ENCODE results near the gene SGO2. TPM values are rescaled to one million over a fixed set of nuclear protein-coding genes. Genes with fewer than 3 reads are reported as not detected.

SGO2 gene
- total RNA-seq, 1 experiment from 2014 or later: 25.4 TPM

DNA sequence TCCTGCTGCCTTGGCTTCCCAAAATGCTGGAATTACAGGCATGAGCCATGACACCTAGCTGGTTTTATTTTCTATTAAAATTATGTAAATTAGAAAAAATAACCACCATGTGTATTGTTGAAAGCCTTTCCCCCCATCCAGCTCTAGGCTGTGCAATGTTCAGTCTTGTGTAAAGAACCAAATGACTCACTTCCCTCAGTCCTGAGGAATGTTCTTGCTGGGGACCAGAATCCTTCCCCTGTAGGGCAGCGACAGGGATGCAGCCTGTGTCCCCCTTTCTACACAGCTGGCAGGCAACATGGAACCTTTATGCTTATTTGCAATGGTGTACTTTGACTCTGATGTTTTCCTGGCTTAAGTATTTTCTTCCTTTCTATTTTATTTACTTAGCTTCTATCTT is 89.2 kb downstream of the SGO2 start:
- Histone ChIP-seq H2AFZ (ENCODE audit: low read depth, low read length, poor library complexity, severe bottlenecking) (no peak overlapping the region), H4K20me1 (ENCODE audit: insufficient read depth) (no peaks in the 10 kb centered on the region), H3K27me3 (ENCODE audit: insufficient read depth, low read length) (no peaks in the 10 kb centered on the region), H3K9me3 (ENCODE audit: control insufficient read depth in 1 of 2, insufficient read depth in 1 of 2, low read depth in 1 of 2, low read length in 2 of 2) (no peaks in the 10 kb centered on the region), H3K36me3 (ENCODE audit: control insufficient read depth in 1 of 2, insufficient read depth in 2 of 2, low read length in 2 of 2) (no peaks in the 10 kb centered on the region), H3K27ac (ENCODE audit: low read depth, low read length) (no peak overlapping the region), H3K4me3 (replicated peaks in 1 of 2; ENCODE audit: low read depth in 1 of 2, low read length in 2 of 2) (no peak overlapping the region), H3K9ac (ENCODE audit: low read length) (no peak overlapping the region), H3K79me2 (ENCODE audit: insufficient read depth, low read length) (no peaks in the 10 kb centered on the region), H3K4me1 (ENCODE audit: control insufficient read depth in 1 of 2, insufficient read depth in 2 of 2, low read length in 2 of 2) (peaks cover 0 to 7% of the 10 kb centered on the region in 2 experiments; a peak in 2 of 4 replicates), H3K9me2 (ENCODE audit: insufficient read depth) (no peaks in the 10 kb centered on the region), H3K4me2 (ENCODE audit: low read length) (peak overlapping the region; percentile 13; the same call in 1 of the 2 replicates)
- CTCF ChIA-PET: interaction anchor here (1.4 kb wide), 1 partner anchor 13 kb away, joined by 3 read pairs; no protein-coding TSS in a partner anchor
- BruUV-seq (replicated peaks): no TSS peak
- RAD21 ChIA-PET (ENCODE audit: low non-redundant PET in 1 of 2, low total read pairs in 2 of 2, uncharacterized antibody in 2 of 2, unreplicated experiment in 2 of 2): no interaction called here
- no peak for TF ChIP-seq ATF3 (IDR thresholded peaks at IDR 0.05)
- TF ChIP-seq ZFX (IDR thresholded peaks at IDR 0.05): no peak
- no peak for TF ChIP-seq POLR2AphosphoS5 (IDR thresholded peaks at IDR 0.05; ENCODE audit: low read depth, low read length)
- no peak for TF ChIP-seq SRF (IDR thresholded peaks at IDR 0.05; ENCODE audit: low read depth)
- intact Hi-C loops (cut with micrococcal nuclease): no loop called here
- DNase-seq (ENCODE audit: low read depth, low spot score): no peak
- POLR2A ChIA-PET: no interaction called here
- ATAC-seq: peak; percentile 90

DNA sequence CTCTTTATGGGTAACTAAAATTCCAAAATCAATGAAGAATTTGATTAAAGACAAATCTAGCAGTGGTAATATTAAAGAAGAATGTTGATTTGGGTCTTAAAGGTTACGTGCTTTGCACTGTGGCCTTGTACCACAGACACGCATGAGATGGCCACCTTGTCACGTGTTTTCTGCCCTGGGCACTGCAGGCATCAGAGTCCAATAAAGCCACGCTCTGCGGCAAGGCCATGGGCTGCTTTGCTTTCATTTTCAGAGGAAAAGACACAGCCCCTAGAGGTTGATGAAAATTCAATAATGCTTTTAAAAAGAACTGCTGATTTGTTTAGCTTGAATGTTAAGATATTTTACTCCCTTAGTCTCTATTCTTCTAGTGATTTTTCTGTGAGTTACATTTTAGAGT is 90.2 kb downstream of the SGO2 start:
- Histone ChIP-seq H3K9me3 (ENCODE audit: control insufficient read depth in 1 of 2, insufficient read depth in 1 of 2, low read depth in 1 of 2, low read length in 2 of 2) (no peaks in the 10 kb centered on the region), H3K4me1 (ENCODE audit: control insufficient read depth in 1 of 2, insufficient read depth in 2 of 2, low read length in 2 of 2) (peaks cover 0 to 7% of the 10 kb centered on the region in 2 experiments; a peak in 2 of 4 replicates), H3K36me3 (ENCODE audit: control insufficient read depth in 1 of 2, insufficient read depth in 2 of 2, low read length in 2 of 2) (no peaks in the 10 kb centered on the region), H3K4me2 (ENCODE audit: low read length) (no peak overlapping the region), H4K20me1 (ENCODE audit: insufficient read depth) (no peaks in the 10 kb centered on the region), H3K9ac (ENCODE audit: low read length) (no peak overlapping the region), H2AFZ (ENCODE audit: low read depth, low read length, poor library complexity, severe bottlenecking) (no peak overlapping the region), H3K27ac (ENCODE audit: low read depth, low read length) (no peak overlapping the region), H3K4me3 (replicated peaks in 1 of 2; ENCODE audit: low read depth in 1 of 2, low read length in 2 of 2) (no peak overlapping the region), H3K79me2 (ENCODE audit: insufficient read depth, low read length) (no peaks in the 10 kb centered on the region), H3K9me2 (ENCODE audit: insufficient read depth) (no peaks in the 10 kb centered on the region), H3K27me3 (ENCODE audit: insufficient read depth, low read length) (no peaks in the 10 kb centered on the region)
- ChIA-PET POLR2A (no interaction called here), RAD21 (ENCODE audit: low non-redundant PET in 1 of 2, low total read pairs in 2 of 2, uncharacterized antibody in 2 of 2, unreplicated experiment in 2 of 2) (no interaction called here), CTCF (interaction anchor here (1.4 kb wide), 1 partner anchor 14 kb away, joined by 3 read pairs; no protein-coding TSS in a partner anchor)
- no peak for ATAC-seq
- TF ChIP-seq, protein P1, sequence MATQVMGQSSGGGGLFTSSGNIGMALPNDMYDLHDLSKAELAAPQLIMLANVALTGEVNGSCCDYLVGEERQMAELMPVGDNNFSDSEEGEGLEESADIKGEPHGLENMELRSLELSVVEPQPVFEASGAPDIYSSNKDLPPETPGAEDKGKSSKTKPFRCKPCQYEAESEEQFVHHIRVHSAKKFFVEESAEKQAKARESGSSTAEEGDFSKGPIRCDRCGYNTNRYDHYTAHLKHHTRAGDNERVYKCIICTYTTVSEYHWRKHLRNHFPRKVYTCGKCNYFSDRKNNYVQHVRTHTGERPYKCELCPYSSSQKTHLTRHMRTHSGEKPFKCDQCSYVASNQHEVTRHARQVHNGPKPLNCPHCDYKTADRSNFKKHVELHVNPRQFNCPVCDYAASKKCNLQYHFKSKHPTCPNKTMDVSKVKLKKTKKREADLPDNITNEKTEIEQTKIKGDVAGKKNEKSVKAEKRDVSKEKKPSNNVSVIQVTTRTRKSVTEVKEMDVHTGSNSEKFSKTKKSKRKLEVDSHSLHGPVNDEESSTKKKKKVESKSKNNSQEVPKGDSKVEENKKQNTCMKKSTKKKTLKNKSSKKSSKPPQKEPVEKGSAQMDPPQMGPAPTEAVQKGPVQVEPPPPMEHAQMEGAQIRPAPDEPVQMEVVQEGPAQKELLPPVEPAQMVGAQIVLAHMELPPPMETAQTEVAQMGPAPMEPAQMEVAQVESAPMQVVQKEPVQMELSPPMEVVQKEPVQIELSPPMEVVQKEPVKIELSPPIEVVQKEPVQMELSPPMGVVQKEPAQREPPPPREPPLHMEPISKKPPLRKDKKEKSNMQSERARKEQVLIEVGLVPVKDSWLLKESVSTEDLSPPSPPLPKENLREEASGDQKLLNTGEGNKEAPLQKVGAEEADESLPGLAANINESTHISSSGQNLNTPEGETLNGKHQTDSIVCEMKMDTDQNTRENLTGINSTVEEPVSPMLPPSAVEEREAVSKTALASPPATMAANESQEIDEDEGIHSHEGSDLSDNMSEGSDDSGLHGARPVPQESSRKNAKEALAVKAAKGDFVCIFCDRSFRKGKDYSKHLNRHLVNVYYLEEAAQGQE (IDR thresholded peaks at IDR 0.05; ENCODE audit: low read depth): no peak
- TF ChIP-seq ZNF274 (IDR thresholded peaks at IDR 0.05; ENCODE audit: low read depth, low read length) (no peak), CTCF (IDR thresholded peaks at IDR 0.05 in 2 of 3, conservative IDR thresholded peaks at IDR 0.05 in 1 of 3; ENCODE audit: borderline replicate concordance in 1 of 3, insufficient read depth in 1 of 3, low read depth in 2 of 3, low read length in 2 of 3) (no peak), YY1 (IDR thresholded peaks at IDR 0.05; ENCODE audit: extremely low read depth, insufficient replicate concordance, low read depth, low read length) (no peak), SP1 (IDR thresholded peaks at IDR 0.05; ENCODE audit: low read depth) (no peak), EZH2phosphoT487 (IDR thresholded peaks at IDR 0.05; ENCODE audit: borderline replicate concordance) (no peak)
- intact Hi-C loops (cut with micrococcal nuclease): no loop called here
- BruUV-seq (replicated peaks): no TSS peak
- DNase-seq (ENCODE audit: low read depth, low spot score): no peak
